Natural killer cell (primary cell): ENCODE data around the gene MAGEA8. TPM values are rescaled to one million over a fixed set of nuclear protein-coding genes. Genes with fewer than 3 reads are reported as not detected.

Source experiments
- ATAC-seq, 3 donors: fragments of 150-1000 bp in 2 of 3; fragments of 200-7000 bp in 1 of 3; cut with Tn5 transposase; 1 replicate in 1 of 3; 2 replicates in 2 of 3; pipeline ENCODE4 v1.10.0; 2021; ENCODE audit warnings: mild to moderate bottlenecking in 2 of 3, moderate library complexity in 2 of 3
- DNase-seq, 2 donors: peaks; one replicate each; pipeline versions ENCODE4 v3.0.0 to v3.0.0-alpha.2; 2013 to 2021; ENCODE audit warnings: mixed read lengths in 1 of 2
- H3K27ac ChIP-seq: one replicate; pipeline ENCODE4 v1.5.1; 2013; ENCODE audit warnings: mild to moderate bottlenecking, low read length
- H3K27me3 ChIP-seq: one replicate; pipeline ENCODE4 v1.6.1; 2013; ENCODE audit warnings: low read length; ENCODE audit not compliant: control insufficient read depth, insufficient read depth
- H3K36me3 ChIP-seq: one replicate; pipeline ENCODE4 v1.6.1; 2013; ENCODE audit warnings: low read length; ENCODE audit not compliant: control insufficient read depth, insufficient read depth
- H3K4me1 ChIP-seq: one replicate; pipeline ENCODE4 v1.6.1; 2013; ENCODE audit warnings: low read length; ENCODE audit not compliant: control insufficient read depth, insufficient read depth
- H3K4me3 ChIP-seq: one replicate; pipeline ENCODE4 v1.5.1; 2013; ENCODE audit warnings: low read length
- H3K9me3 ChIP-seq: one replicate; pipeline ENCODE4 v1.6.1; 2013; ENCODE audit warnings: low read length; ENCODE audit not compliant: control insufficient read depth, insufficient read depth
- H3K27ac Mint-ChIP-seq, 2 donors: one replicate each; pipeline ENCODE4 v1.8.0; 2022; ENCODE audit warnings: mild to moderate bottlenecking in 2 of 2, mixed read lengths in 2 of 2, moderate library complexity in 1 of 2
- H3K27me3 Mint-ChIP-seq, 2 donors: one replicate each; pipeline ENCODE4 v1.8.0; 2022; ENCODE audit warnings: low read depth in 2 of 2, mixed read lengths in 2 of 2
- H3K36me3 Mint-ChIP-seq: one replicate; pipeline ENCODE4 v1.8.0; 2022; ENCODE audit warnings: mixed read lengths
- H3K4me1 Mint-ChIP-seq, 2 donors: one replicate each; pipeline ENCODE4 v1.8.0; 2022; ENCODE audit warnings: mixed read lengths in 2 of 2
- H3K4me3 Mint-ChIP-seq: one replicate; pipeline ENCODE4 v1.8.0; 2022; ENCODE audit warnings: mild to moderate bottlenecking, moderate library complexity, mixed read lengths
- H3K9me3 Mint-ChIP-seq, 2 donors: one replicate each; pipeline ENCODE4 v1.8.0; 2022; ENCODE audit warnings: mixed read lengths in 2 of 2
- WGBS: methylation state at CpG from one replicate; pipeline ENCODE4 v1.1.7; 2013; ENCODE audit warnings: missing lambda C conversion rate; ENCODE audit not compliant: insufficient coverage; 5-methylcytosine and 5-hydroxymethylcytosine counted together
- intact Hi-C: fragments of 100-400 bp; cut with micrococcal nuclease; formaldehyde crosslinking; loops from one replicate; pipeline ENCODE4 v1.14.2; 2022
- total RNA-seq, 4 donors: library from RNA; stranded (reverse); fragments of 120-200 nt in 1 of 4; gene quantifications; one replicate each; pipeline versions ENCODE4 v1.2.3 to v1.2.4, GENCODE V29; 2013 to 2022
- TF ChIP-seq, protein P1 (sequence below): fragments of 200-600 bp; IDR thresholded peaks from one replicate; pipeline ENCODE4 v1.8.0; 2022; ENCODE audit warnings: antibody characterized with exemption

MAGEA8 gene
- total RNA-seq, 3 donors from 2014 or later (not counting 1 experiment from before 2014, with no cell fraction given), result not detected

DNA sequence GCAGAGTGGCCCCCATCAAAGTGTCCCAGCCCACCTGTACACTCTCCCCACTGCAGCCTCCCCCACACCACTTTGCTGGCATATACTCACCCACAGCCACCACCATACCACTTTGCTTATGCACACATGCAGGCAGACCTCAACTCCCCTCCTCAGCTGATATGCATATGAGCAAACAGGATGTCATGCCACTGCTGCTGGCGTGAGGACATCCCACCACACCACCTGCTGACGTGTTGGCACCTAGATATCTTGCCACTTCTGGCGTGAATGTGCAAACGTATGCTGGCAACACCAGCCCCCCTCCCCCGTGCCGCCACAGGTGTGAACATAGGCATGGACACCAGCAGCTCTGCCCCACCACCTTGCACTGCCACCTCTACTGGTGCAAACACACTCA lies 22.4 kb upstream of the MAGEA8 start:
- Histone ChIP-seq H3K4me3 (no peak overlapping the region), H3K36me3 (no peaks in the 10 kb centered on the region), H3K27me3 (no peaks in the 10 kb centered on the region), H3K4me1 (peaks cover 15% of the 10 kb centered on the region), H3K27ac (no peak overlapping the region), H3K9me3 (peaks cover 3% of the 10 kb centered on the region)
- Mint-ChIP-seq H3K9me3 (peaks cover 0 to 3% of the 10 kb centered on the region in 2 donors), H3K4me1 (peaks cover 15 to 21% of the 10 kb centered on the region in 2 donors), H3K36me3 (peaks cover 20% of the 10 kb centered on the region), H3K4me3 (no peak overlapping the region), H3K27ac (peak overlapping the region; percentile 15 to 28), H3K27me3 (peaks cover 3 to 13% of the 10 kb centered on the region in 2 donors)
- 44% methylated on average over 6 of the region's 6 CpGs for WGBS
- DNase-seq (peak; percentile 31 to 56), ATAC-seq (peak; percentile 80 to 90 (median 83))
- TF ChIP-seq, protein P1, sequence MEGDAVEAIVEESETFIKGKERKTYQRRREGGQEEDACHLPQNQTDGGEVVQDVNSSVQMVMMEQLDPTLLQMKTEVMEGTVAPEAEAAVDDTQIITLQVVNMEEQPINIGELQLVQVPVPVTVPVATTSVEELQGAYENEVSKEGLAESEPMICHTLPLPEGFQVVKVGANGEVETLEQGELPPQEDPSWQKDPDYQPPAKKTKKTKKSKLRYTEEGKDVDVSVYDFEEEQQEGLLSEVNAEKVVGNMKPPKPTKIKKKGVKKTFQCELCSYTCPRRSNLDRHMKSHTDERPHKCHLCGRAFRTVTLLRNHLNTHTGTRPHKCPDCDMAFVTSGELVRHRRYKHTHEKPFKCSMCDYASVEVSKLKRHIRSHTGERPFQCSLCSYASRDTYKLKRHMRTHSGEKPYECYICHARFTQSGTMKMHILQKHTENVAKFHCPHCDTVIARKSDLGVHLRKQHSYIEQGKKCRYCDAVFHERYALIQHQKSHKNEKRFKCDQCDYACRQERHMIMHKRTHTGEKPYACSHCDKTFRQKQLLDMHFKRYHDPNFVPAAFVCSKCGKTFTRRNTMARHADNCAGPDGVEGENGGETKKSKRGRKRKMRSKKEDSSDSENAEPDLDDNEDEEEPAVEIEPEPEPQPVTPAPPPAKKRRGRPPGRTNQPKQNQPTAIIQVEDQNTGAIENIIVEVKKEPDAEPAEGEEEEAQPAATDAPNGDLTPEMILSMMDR, result no peak
- intact Hi-C loops, result no loop called here

DNA sequence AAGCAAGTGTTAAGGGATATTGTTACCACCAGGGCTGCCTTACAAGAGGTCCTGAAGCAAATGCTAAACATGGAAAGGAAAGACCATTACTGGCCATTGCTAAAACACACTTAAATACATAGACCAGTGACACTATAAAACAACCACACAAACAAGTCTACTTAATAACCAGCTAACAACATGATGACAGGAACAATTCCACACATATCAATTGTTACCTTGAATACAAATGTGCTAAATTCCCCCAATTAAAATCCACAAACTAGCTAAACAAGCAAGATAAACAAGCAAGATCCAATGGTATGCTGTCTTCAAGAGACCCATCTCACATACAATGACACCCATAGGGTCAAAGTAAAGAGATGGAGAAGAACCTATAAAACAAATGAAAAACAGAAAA lies 20.5 kb upstream of the MAGEA8 start:
- no peak overlapping the region for H3K27ac ChIP-seq
- H3K27me3 ChIP-seq, result no peaks in the 10 kb centered on the region
- ATAC-seq (no peak), DNase-seq (no peak)
- Mint-ChIP-seq H3K27ac (no peak overlapping the region), H3K9me3 (peaks cover 0 to 3% of the 10 kb centered on the region in 2 donors), H3K27me3 (peaks cover 3 to 9% of the 10 kb centered on the region in 2 donors), H3K36me3 (peaks cover 20% of the 10 kb centered on the region), H3K4me1 (peaks cover 15 to 21% of the 10 kb centered on the region in 2 donors), H3K4me3 (no peak overlapping the region)
- H3K9me3 ChIP-seq, result peaks cover 3% of the 10 kb centered on the region
- H3K4me1 ChIP-seq, result peaks cover 15% of the 10 kb centered on the region
- intact Hi-C loops, result no loop called here
- TF ChIP-seq, protein P1, result no peak
- H3K36me3 ChIP-seq, result no peaks in the 10 kb centered on the region
- H3K4me3 ChIP-seq, result no peak overlapping the region

GRCh38 chrX:149865390-149865789 lies 15.6 kb upstream of the MAGEA8 start:
- no peaks in the 10 kb centered on the region for H3K27me3 ChIP-seq
- no peaks in the 10 kb centered on the region for H3K4me1 ChIP-seq
- no CpG with 5 or more reads among the region's 2 CpGs for WGBS
- H3K4me1 Mint-ChIP-seq, result no peaks in the 10 kb centered on the region
- H3K27ac ChIP-seq, result no peak overlapping the region
- H3K4me3 ChIP-seq, result no peak overlapping the region
- intact Hi-C loops, result no loop called here
- peaks cover 0 to 9% of the 10 kb centered on the region in 2 donors for H3K27me3 Mint-ChIP-seq
- no peak overlapping the region for H3K27ac Mint-ChIP-seq
- TF ChIP-seq, protein P1, result no peak
- H3K36me3 Mint-ChIP-seq, result peaks cover 8% of the 10 kb centered on the region
- DNase-seq (no peak), ATAC-seq (no peak)
- H3K36me3 ChIP-seq, result no peaks in the 10 kb centered on the region
- no peaks in the 10 kb centered on the region for H3K9me3 ChIP-seq
- no peak overlapping the region for H3K4me3 Mint-ChIP-seq
- H3K9me3 Mint-ChIP-seq, result peaks cover 0 to 3% of the 10 kb centered on the region in 2 donors

DNA sequence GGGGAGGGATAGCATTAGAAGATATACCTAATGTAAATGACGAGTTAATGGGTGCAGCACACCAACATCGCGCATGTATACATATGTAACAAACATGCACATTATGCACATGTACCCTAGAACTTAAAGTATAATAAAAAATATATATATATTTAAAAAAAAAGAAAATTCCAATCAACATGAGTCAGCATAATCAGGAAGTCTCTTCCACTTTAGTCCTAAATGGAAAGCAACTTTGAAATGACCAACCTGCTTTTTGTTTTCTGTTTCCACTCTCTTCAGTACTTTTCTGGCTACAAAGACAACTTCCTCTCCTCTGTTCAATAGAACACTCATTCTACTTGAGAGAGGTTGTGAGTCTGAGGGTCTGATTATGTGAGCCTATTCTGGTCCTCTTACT lies 13.5 kb upstream of the MAGEA8 start:
- H3K9me3 Mint-ChIP-seq, result peaks cover 0 to 3% of the 10 kb centered on the region in 2 donors
- Histone ChIP-seq H3K27me3 (no peaks in the 10 kb centered on the region), H3K4me1 (peaks cover 6% of the 10 kb centered on the region), H3K4me3 (no peak overlapping the region), H3K9me3 (no peaks in the 10 kb centered on the region), H3K27ac (no peak overlapping the region), H3K36me3 (no peaks in the 10 kb centered on the region)
- H3K27ac Mint-ChIP-seq, result no peak overlapping the region
- DNase-seq (no peak), ATAC-seq (no peak)
- TF ChIP-seq, protein P1, result no peak
- peaks cover 9% of the 10 kb centered on the region in 2 donors for H3K4me1 Mint-ChIP-seq
- no peaks in the 10 kb centered on the region for H3K36me3 Mint-ChIP-seq
- WGBS, result no CpG with 5 or more reads among the region's 3 CpGs
- intact Hi-C loops, result no loop called here
- no peak overlapping the region for H3K4me3 Mint-ChIP-seq
- H3K27me3 Mint-ChIP-seq, result no peaks in the 10 kb centered on the region
